Astrocyte of the spinal cord (primary cell): ENCODE data around the gene FAM227B.

Source experiments
- DNase-seq: peaks from one replicate; pipeline ENCODE4 v3.0.0; 2011; ENCODE audit warnings: low read depth, low spot score
- H3K4me3 ChIP-seq: 2 replicates; pipeline ENCODE4 v1.5.1; 2011; ENCODE audit warnings: low read depth, mild to moderate bottlenecking, low read length, moderate library complexity
- CTCF ChIP-seq: IDR thresholded peaks from 2 replicates; pipeline ENCODE4 v1.5.1; 2012; ENCODE audit warnings: low read depth, mild to moderate bottlenecking, low read length, inconsistent platforms
- in situ Hi-C: cut with HindIII; loops from 2 replicates; pipeline ENCODE4 v1.10.0; 2017; ENCODE audit warnings: low sequenced_read_pairs

FAM227B gene

GRCh38 chr15:49441816-49442215 is 178.8 kb downstream of the FAM227B start:
- H3K4me3 ChIP-seq: no peak overlapping the region
- no peak for TF ChIP-seq CTCF
- DNase-seq: no peak
- in situ Hi-C loops: no loop called here

GRCh38 chr15:49441356-49441755 is 179.3 kb downstream of the FAM227B start:
- no peak for DNase-seq
- no peak for TF ChIP-seq CTCF
- no peak overlapping the region for H3K4me3 ChIP-seq
- in situ Hi-C loops: no loop called here

GRCh38 chr15:49439678-49440395 is 180.8 kb downstream of the FAM227B start:
- in situ Hi-C loops: no loop called here
- peak; percentile 64 for DNase-seq
- no peak for TF ChIP-seq CTCF
- no peak overlapping the region for H3K4me3 ChIP-seq

GRCh38 chr15:49438962-49439631 is 181.5 kb downstream of the FAM227B start:
- no peak for DNase-seq
- no peak overlapping the region for H3K4me3 ChIP-seq
- TF ChIP-seq CTCF: no peak
- in situ Hi-C loops: no loop called here

GRCh38 chr15:49436751-49437150 is 183.9 kb downstream of the FAM227B start:
- no peak overlapping the region for H3K4me3 ChIP-seq
- in situ Hi-C loops: no loop called here
- TF ChIP-seq CTCF: no peak
- DNase-seq: no peak

GRCh38 chr15:49435174-49435573 is 185.4 kb downstream of the FAM227B start:
- DNase-seq: no peak
- H3K4me3 ChIP-seq: no peak overlapping the region
- in situ Hi-C loops: no loop called here
- TF ChIP-seq CTCF: no peak
